ENCODE data around the gene TUBA1A. TPM values are rescaled to one million over a fixed set of nuclear protein-coding genes. Genes with fewer than 3 reads are reported as not detected.

Gene TUBA1A
- total RNA-seq, 1 experiment from 2014 or later: 24.1 TPM

DNA sequence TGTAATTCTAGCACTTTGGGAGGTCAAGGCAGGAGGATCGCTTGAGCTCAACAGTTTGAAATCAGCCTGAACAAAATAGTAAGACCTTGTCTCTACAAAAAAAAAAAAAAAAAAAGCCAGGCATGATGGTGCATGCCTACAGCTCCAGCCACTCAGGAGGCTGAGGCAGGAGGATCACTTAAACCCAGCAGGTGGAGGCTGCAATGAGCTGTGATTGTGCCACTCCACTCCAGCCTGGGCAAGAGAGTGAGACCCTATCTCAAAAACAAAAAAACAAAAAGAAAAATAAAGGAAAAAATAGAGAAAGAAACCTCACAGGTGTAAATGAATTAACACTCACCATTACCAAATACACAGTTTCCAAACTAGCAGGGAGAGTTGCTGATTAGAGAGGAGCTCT lies 34.2 kb upstream of the TUBA1A start:
- Histone ChIP-seq H3K27ac (ENCODE audit: low read depth, low read length) (no peak overlapping the region), H3K4me1 (ENCODE audit: control insufficient read depth in 1 of 2, insufficient read depth in 2 of 2, low read length in 2 of 2) (peaks cover 6 to 17% of the 10 kb centered on the region in 2 experiments; a peak in 3 of 4 replicates), H3K27me3 (ENCODE audit: insufficient read depth, low read length) (no peaks in the 10 kb centered on the region), H4K20me1 (ENCODE audit: insufficient read depth) (no peaks in the 10 kb centered on the region), H2AFZ (ENCODE audit: low read depth, low read length, poor library complexity, severe bottlenecking) (peak overlapping the region; percentile 40), H3K9me3 (ENCODE audit: control insufficient read depth in 1 of 2, insufficient read depth in 1 of 2, low read depth in 1 of 2, low read length in 2 of 2) (no peaks in the 10 kb centered on the region), H3K4me3 (replicated peaks in 1 of 2; ENCODE audit: low read depth in 1 of 2, low read length in 2 of 2) (no peak overlapping the region), H3K36me3 (ENCODE audit: control insufficient read depth in 1 of 2, insufficient read depth in 2 of 2, low read length in 2 of 2) (no peaks in the 10 kb centered on the region), H3K79me2 (ENCODE audit: insufficient read depth, low read length) (no peaks in the 10 kb centered on the region), H3K4me2 (ENCODE audit: low read length) (no peak overlapping the region), H3K9ac (ENCODE audit: low read length) (no peak overlapping the region), H3K9me2 (ENCODE audit: insufficient read depth) (no peaks in the 10 kb centered on the region)
- RAD21 ChIA-PET (ENCODE audit: low non-redundant PET in 1 of 2, low total read pairs in 2 of 2, uncharacterized antibody in 2 of 2, unreplicated experiment in 2 of 2): interaction anchor here in 1 of 2 experiments (1.2 kb wide), 1 partner anchor 12 kb away, joined by 5 read pairs; no protein-coding TSS in a partner anchor
- ATAC-seq: no peak
- no TSS peak for BruUV-seq (replicated peaks)
- DNase-seq (ENCODE audit: low read depth, low spot score): no peak
- intact Hi-C loops (cut with micrococcal nuclease): no loop called here
- CTCF ChIA-PET: interaction anchor here (3.2 kb wide), 1 partner anchor 12 kb away, joined by 23 read pairs; no protein-coding TSS in a partner anchor
- POLR2A ChIA-PET: interaction anchor here (0.6 to 1.9 kb wide), 4 partner anchors 34 to 481 kb away, joined by 3 to 6 read pairs (median 4); partner anchors contain the start of genes TUBA1A and TUBA1B
- TF ChIP-seq, protein P1, sequence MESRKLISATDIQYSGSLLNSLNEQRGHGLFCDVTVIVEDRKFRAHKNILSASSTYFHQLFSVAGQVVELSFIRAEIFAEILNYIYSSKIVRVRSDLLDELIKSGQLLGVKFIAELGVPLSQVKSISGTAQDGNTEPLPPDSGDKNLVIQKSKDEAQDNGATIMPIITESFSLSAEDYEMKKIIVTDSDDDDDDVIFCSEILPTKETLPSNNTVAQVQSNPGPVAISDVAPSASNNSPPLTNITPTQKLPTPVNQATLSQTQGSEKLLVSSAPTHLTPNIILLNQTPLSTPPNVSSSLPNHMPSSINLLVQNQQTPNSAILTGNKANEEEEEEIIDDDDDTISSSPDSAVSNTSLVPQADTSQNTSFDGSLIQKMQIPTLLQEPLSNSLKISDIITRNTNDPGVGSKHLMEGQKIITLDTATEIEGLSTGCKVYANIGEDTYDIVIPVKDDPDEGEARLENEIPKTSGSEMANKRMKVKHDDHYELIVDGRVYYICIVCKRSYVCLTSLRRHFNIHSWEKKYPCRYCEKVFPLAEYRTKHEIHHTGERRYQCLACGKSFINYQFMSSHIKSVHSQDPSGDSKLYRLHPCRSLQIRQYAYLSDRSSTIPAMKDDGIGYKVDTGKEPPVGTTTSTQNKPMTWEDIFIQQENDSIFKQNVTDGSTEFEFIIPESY (IDR thresholded peaks at IDR 0.05; ENCODE audit: extremely low read depth, insufficient replicate concordance, low read length): no peak
- no peak for TF ChIP-seq SIN3A (IDR thresholded peaks at IDR 0.05; ENCODE audit: low read depth)
- no peak for TF ChIP-seq ZFX (IDR thresholded peaks at IDR 0.05)
- TF ChIP-seq CBX3 (IDR thresholded peaks at IDR 0.05; ENCODE audit: low read depth): no peak
- no peak for TF ChIP-seq EZH2phosphoT487 (IDR thresholded peaks at IDR 0.05; ENCODE audit: borderline replicate concordance)
- TF ChIP-seq, protein P2, sequence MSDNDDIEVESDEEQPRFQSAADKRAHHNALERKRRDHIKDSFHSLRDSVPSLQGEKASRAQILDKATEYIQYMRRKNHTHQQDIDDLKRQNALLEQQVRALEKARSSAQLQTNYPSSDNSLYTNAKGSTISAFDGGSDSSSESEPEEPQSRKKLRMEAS (IDR thresholded peaks at IDR 0.05): no peak
- TF ChIP-seq, protein P3, sequence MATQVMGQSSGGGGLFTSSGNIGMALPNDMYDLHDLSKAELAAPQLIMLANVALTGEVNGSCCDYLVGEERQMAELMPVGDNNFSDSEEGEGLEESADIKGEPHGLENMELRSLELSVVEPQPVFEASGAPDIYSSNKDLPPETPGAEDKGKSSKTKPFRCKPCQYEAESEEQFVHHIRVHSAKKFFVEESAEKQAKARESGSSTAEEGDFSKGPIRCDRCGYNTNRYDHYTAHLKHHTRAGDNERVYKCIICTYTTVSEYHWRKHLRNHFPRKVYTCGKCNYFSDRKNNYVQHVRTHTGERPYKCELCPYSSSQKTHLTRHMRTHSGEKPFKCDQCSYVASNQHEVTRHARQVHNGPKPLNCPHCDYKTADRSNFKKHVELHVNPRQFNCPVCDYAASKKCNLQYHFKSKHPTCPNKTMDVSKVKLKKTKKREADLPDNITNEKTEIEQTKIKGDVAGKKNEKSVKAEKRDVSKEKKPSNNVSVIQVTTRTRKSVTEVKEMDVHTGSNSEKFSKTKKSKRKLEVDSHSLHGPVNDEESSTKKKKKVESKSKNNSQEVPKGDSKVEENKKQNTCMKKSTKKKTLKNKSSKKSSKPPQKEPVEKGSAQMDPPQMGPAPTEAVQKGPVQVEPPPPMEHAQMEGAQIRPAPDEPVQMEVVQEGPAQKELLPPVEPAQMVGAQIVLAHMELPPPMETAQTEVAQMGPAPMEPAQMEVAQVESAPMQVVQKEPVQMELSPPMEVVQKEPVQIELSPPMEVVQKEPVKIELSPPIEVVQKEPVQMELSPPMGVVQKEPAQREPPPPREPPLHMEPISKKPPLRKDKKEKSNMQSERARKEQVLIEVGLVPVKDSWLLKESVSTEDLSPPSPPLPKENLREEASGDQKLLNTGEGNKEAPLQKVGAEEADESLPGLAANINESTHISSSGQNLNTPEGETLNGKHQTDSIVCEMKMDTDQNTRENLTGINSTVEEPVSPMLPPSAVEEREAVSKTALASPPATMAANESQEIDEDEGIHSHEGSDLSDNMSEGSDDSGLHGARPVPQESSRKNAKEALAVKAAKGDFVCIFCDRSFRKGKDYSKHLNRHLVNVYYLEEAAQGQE (IDR thresholded peaks at IDR 0.05; ENCODE audit: low read depth): no peak
- TF ChIP-seq SRF (IDR thresholded peaks at IDR 0.05; ENCODE audit: low read depth): no peak
- no peak for TF ChIP-seq RAD21 (IDR thresholded peaks at IDR 0.05; ENCODE audit: low read depth)
- no peak for TF ChIP-seq POLR2A (IDR thresholded peaks at IDR 0.05; ENCODE audit: borderline replicate concordance, extremely low read depth, insufficient read depth, insufficient read length)

Data from HCT116 (cell line).